Breast epithelium (tissue), 4 donors: ENCODE data around the gene MCUB. TPM values are rescaled to one million over a fixed set of nuclear protein-coding genes. Genes with fewer than 3 reads are reported as not detected.

Experiments used
- DNase-seq, 2 donors: peaks; one replicate each; pipeline ENCODE4 v3.0.0-alpha.2; 2019; ENCODE audit warnings: low spot score in 2 of 2
- H3K27ac ChIP-seq, 2 donors: fragments of 200-600 bp; sonication (generic) in 1 of 2; one replicate each; pipeline ENCODE4 v1.5.1; 2016 to 2019; ENCODE audit warnings: mild to moderate bottlenecking in 1 of 2
- H3K27me3 ChIP-seq, 2 donors: fragments of 200-600 bp; sonication (generic) in 1 of 2; one replicate each; pipeline versions ENCODE4 v1.5.1 to v1.6.0; 2017 to 2019; ENCODE audit warnings: control low read depth in 1 of 2, mild to moderate bottlenecking in 1 of 2
- H3K36me3 ChIP-seq: fragments of 200-600 bp; one replicate; pipeline ENCODE4 v1.5.1; 2019
- H3K4me1 ChIP-seq, 2 donors: fragments of 200-600 bp; sonication (generic); one replicate each; pipeline ENCODE4 v1.5.1; 2016 to 2019; ENCODE audit warnings: control low read depth in 1 of 2
- H3K4me3 ChIP-seq, 3 donors: fragments of 200-600 bp; sonication (generic); 1 replicate in 2 of 3; 2 replicates in 1 of 3; pipeline ENCODE4 v1.5.1; 2016 to 2019; ENCODE audit warnings: mild to moderate bottlenecking in 3 of 3, moderate library complexity in 2 of 3
- H3K9me3 ChIP-seq, 2 donors: fragments of 200-600 bp; sonication (generic) in 1 of 2; one replicate each; pipeline ENCODE4 v1.5.1; 2016 to 2019; ENCODE audit warnings: control low read depth in 1 of 2
- CTCF ChIP-seq, 3 donors: fragments of 450-650 bp; IDR thresholded peaks; one replicate each; pipeline ENCODE4 v1.5.1; 2016 to 2017; ENCODE audit warnings: antibody characterized with exemption in 3 of 3, mild to moderate bottlenecking in 3 of 3, moderate library complexity in 3 of 3
- POLR2A ChIP-seq: fragments of 450-650 bp; IDR thresholded peaks from one replicate; pipeline ENCODE4 v1.6.1; 2016; ENCODE audit warnings: antibody characterized with exemption, mild to moderate bottlenecking, moderate library complexity
- POLR2AphosphoS5 ChIP-seq, 3 donors: sonication (generic); formaldehyde crosslinking; IDR thresholded peaks; one replicate each; pipeline ENCODE4 v1.6.1; 2017; ENCODE audit warnings: antibody characterized with exemption in 3 of 3
- intact Hi-C: fragments of 100-400 bp; cut with DNase I; formaldehyde crosslinking; loops from one replicate; pipeline ENCODE4 v1.15.1; 2023; ENCODE audit warnings: low total_unique reads
- total RNA-seq, 3 donors: library from RNA; depleted of rRNA; stranded (reverse); fragments of >200 nt; gene quantifications; one replicate each; pipeline ENCODE4 v1.1.0, GENCODE V29; 2016

The MCUB gene
- total RNA-seq, 3 donors from 2014 or later, result 16.4 to 29.4 (median 26.5) TPM

GRCh38 chr4:109708990-109709389 is 148.9 kb downstream of the MCUB start:
- no peaks in the 10 kb centered on the region for H3K27me3 ChIP-seq
- no peak overlapping the region for H3K4me3 ChIP-seq
- no peak for DNase-seq
- H3K36me3 ChIP-seq, result no peaks in the 10 kb centered on the region
- H3K4me1 ChIP-seq, result no peaks in the 10 kb centered on the region
- H3K27ac ChIP-seq, result no peak overlapping the region
- no peaks in the 10 kb centered on the region for H3K9me3 ChIP-seq
- intact Hi-C loops, result no loop called here
- TF ChIP-seq POLR2A, result no peak
- no peak for TF ChIP-seq CTCF (IDR thresholded peaks at IDR 0.05)
- no peak for TF ChIP-seq POLR2AphosphoS5 (IDR thresholded peaks at IDR 0.05)

- Histone ChIP-seq H3K9me3 (no peaks in the 10 kb centered on the region), H3K27ac (no peak overlapping the region), H3K27me3 (no peaks in the 10 kb centered on the region), H3K36me3 (no peaks in the 10 kb centered on the region), H3K4me3 (no peak overlapping the region), H3K4me1 (no peaks in the 10 kb centered on the region)
- intact Hi-C loops, result no loop called here
- DNase-seq, result no peak
- TF ChIP-seq POLR2A (no peak), POLR2AphosphoS5 (IDR thresholded peaks at IDR 0.05) (no peak), CTCF (IDR thresholded peaks at IDR 0.05) (no peak)
These were observed 153.5 kb downstream of the MCUB start for GRCh38 chr4:109713500-109713899.

- no peak for DNase-seq
- Histone ChIP-seq H3K36me3 (no peaks in the 10 kb centered on the region), H3K4me1 (no peaks in the 10 kb centered on the region), H3K4me3 (no peak overlapping the region), H3K9me3 (no peaks in the 10 kb centered on the region), H3K27ac (no peak overlapping the region), H3K27me3 (no peaks in the 10 kb centered on the region)
- intact Hi-C loops, result no loop called here
- TF ChIP-seq POLR2AphosphoS5 (IDR thresholded peaks at IDR 0.05) (no peak), CTCF (IDR thresholded peaks at IDR 0.05) (no peak), POLR2A (no peak)
These were observed 158.7 kb downstream of the MCUB start for GRCh38 chr4:109718759-109719158.

DNA sequence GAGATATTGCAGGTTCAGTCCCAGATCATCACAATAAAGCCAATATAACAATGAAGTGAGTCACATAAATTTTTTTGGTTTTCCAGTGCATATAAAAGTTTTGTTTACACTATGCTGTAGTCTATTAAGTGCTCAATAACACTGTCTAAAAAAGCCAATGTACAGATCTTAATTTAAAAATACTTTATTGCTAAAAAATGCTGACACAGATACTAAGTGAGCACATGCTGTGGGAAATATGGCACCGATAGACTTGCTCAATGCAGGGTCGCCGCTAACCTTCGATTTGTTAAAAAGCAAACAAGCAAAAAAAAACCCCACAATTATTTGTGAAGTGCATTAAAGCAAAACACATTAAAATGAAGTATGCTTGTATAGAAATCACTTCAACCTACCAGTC is 159.6 kb downstream of the MCUB start:
- no peak overlapping the region for H3K4me3 ChIP-seq

GRCh38 chr4:109721033-109721432 is 161.0 kb downstream of the MCUB start:
- intact Hi-C loops, result no loop called here
- no peak for TF ChIP-seq CTCF (IDR thresholded peaks at IDR 0.05)
- TF ChIP-seq POLR2AphosphoS5 (IDR thresholded peaks at IDR 0.05), result no peak
- no peak for TF ChIP-seq POLR2A
- Histone ChIP-seq H3K4me3 (no peak overlapping the region), H3K27ac (no peak overlapping the region), H3K9me3 (no peaks in the 10 kb centered on the region), H3K36me3 (no peaks in the 10 kb centered on the region), H3K27me3 (no peaks in the 10 kb centered on the region), H3K4me1 (no peaks in the 10 kb centered on the region)
- DNase-seq, result no peak

More for the DNA sequence above, 159.6 kb downstream of the MCUB start:
- no peaks in the 10 kb centered on the region for H3K27me3 ChIP-seq
- no peaks in the 10 kb centered on the region for H3K36me3 ChIP-seq
- H3K27ac ChIP-seq, result no peak overlapping the region
- no peaks in the 10 kb centered on the region for H3K9me3 ChIP-seq
- intact Hi-C loops, result no loop called here
- no peaks in the 10 kb centered on the region for H3K4me1 ChIP-seq
- DNase-seq, result no peak
- TF ChIP-seq POLR2AphosphoS5 (IDR thresholded peaks at IDR 0.05), result no peak
- no peak for TF ChIP-seq CTCF (IDR thresholded peaks at IDR 0.05)
- TF ChIP-seq POLR2A, result no peak
